HepG2 (cell line): Measurements from ENCODE around the gene PDCD10. TPM values are rescaled to one million over a fixed set of nuclear protein-coding genes. Genes with fewer than 3 reads are reported as not detected.

Source experiments
- ATAC-seq: fragments of 200-7000 bp; cut with Tn5 transposase; 3 replicates; pipeline ENCODE4 v1.9.1; 2020; ENCODE audit warnings: mild to moderate bottlenecking, moderate library complexity
- BruUV-seq: library from RNA; stranded (reverse); fragments of 400-500 nt; replicated peaks from 2 replicates; lab custom pipeline; 2021; lab: Mats Ljungman, UMichigan
- CTCF ChIA-PET: fragments of 300-600 bp; formaldehyde crosslinking; extraction: SDS; loops from one replicate; lab custom pipeline; 2021; ENCODE audit warnings: low total read pairs, inconsistent platforms, low intra/inter-chr PET ratio; lab: Yijun Ruan, JAX
- POLR2A ChIA-PET: fragments of 350-600 bp; sonication (Branson Sonifier 250); formaldehyde crosslinking; loops from one replicate; lab custom pipeline; 2020; ENCODE audit warnings: antibody characterized with exemption, inconsistent platforms; lab: Yijun Ruan, JAX
- DNase-seq: peaks from one replicate; pipeline ENCODE4 v3.0.0-alpha.2; 2015; ENCODE audit warnings: low spot score
- FAIRE-seq: peaks from 3 replicates; lab custom pipeline; 2011; peaks lifted over from hg19 to GRCh38; lab: Jason Lieb, UNC
- H2AFZ ChIP-seq: one replicate; pipeline ENCODE4 v1.6.1; 2011; ENCODE audit warnings: low read length, inconsistent platforms
- H3K27ac ChIP-seq: fragments of 300-600 bp; 3 replicates; pipeline ENCODE4 v1.8.0; 2011; ENCODE audit warnings: mixed run types, mild to moderate bottlenecking, mixed read lengths, low read length, inconsistent platforms; ENCODE audit not compliant: insufficient read depth; ENCODE audit errors: extremely low read length
- H3K27me3 ChIP-seq, 2 experiments: fragments of 200-600 bp in 1 of 2; 2 replicates in 1 of 2; 3 replicates in 1 of 2; pipeline versions ENCODE4 v1.6.0 to v1.8.0; 2011; ENCODE audit warnings: low read length in 2 of 2, mild to moderate bottlenecking in 2 of 2, moderate library complexity in 2 of 2, inconsistent platforms in 1 of 2; ENCODE audit not compliant: insufficient read depth in 2 of 2, control insufficient read depth in 1 of 2
- H3K36me3 ChIP-seq, 2 experiments: fragments of 200-600 bp in 1 of 2; replicated peaks in 1 of 2; 2 replicates in 1 of 2; 3 replicates in 1 of 2; pipeline versions ENCODE4 v1.5.1 to v1.8.0; 2011; ENCODE audit warnings: low read length in 2 of 2, inconsistent platforms in 1 of 2; ENCODE audit not compliant: insufficient read depth in 2 of 2, control insufficient read depth in 1 of 2
- H3K4me1 ChIP-seq: 2 replicates; pipeline ENCODE4 v1.5.1; 2012; ENCODE audit warnings: low read length, inconsistent platforms; ENCODE audit not compliant: insufficient read depth
- H3K4me2 ChIP-seq: 2 replicates; pipeline ENCODE4 v1.6.0; 2011; ENCODE audit warnings: low read depth, low read length, inconsistent platforms
- H3K4me3 ChIP-seq, 3 experiments: fragments of 200-600 bp in 1 of 3; sonication (generic), shearing (Covaris generic) in 1 of 3; replicated peaks in 1 of 3; 2 replicates each; pipeline ENCODE4 v1.5.1; 2011 to 2016; ENCODE audit warnings: low read length in 3 of 3, inconsistent platforms in 2 of 3, low read depth in 2 of 3, mild to moderate bottlenecking in 2 of 3, control low read depth in 1 of 3, mixed read lengths in 1 of 3; ENCODE audit not compliant: insufficient read depth in 1 of 3
- H3K79me2 ChIP-seq: one replicate; pipeline ENCODE4 v1.6.1; 2011; ENCODE audit warnings: low read length, inconsistent platforms; ENCODE audit not compliant: insufficient read depth
- H3K9ac ChIP-seq: 2 replicates; pipeline ENCODE4 v1.6.0; 2011; ENCODE audit warnings: mild to moderate bottlenecking, low read depth, low read length, inconsistent platforms; ENCODE audit not compliant: insufficient read depth
- H3K9me3 ChIP-seq: 2 replicates; pipeline ENCODE4 v1.5.1; 2012; ENCODE audit warnings: mild to moderate bottlenecking, low read length
- H4K20me1 ChIP-seq: 2 replicates; pipeline ENCODE4 v1.6.0; 2011; ENCODE audit warnings: inconsistent platforms, mild to moderate bottlenecking, low read length, moderate library complexity; ENCODE audit not compliant: insufficient read depth
- CENPBD1 ChIP-seq: sonication (generic); formaldehyde crosslinking; IDR thresholded peaks from 2 replicates; pipeline ENCODE4 v1.8.0; 2022; ENCODE audit warnings: missing genetic modification reagents, low read depth, mild to moderate bottlenecking, borderline replicate concordance
- ELF1 ChIP-seq: sonication (generic); formaldehyde crosslinking; IDR thresholded peaks from 2 replicates; pipeline ENCODE4 v1.4.0; 2020; ENCODE audit warnings: missing genetic modification reagents
- FOXO1 ChIP-seq: sonication (generic); formaldehyde crosslinking; IDR thresholded peaks from 2 replicates; pipeline ENCODE4 v1.4.0; 2020; ENCODE audit warnings: missing genetic modification reagents
- GATA4 ChIP-seq: sonication (generic); IDR thresholded peaks from 2 replicates; pipeline ENCODE4 v1.6.1; 2016; ENCODE audit warnings: antibody characterized with exemption, low read depth, borderline replicate concordance
- NPAS2 ChIP-seq: sonication (generic); formaldehyde crosslinking; IDR thresholded peaks from 2 replicates; pipeline ENCODE4 v1.8.0; 2022; ENCODE audit warnings: mild to moderate bottlenecking, missing genetic modification reagents, borderline replicate concordance
- POLR2A ChIP-seq, 2 experiments: IDR thresholded peaks; 2 replicates each; pipeline ENCODE4 v1.6.1; 2011; ENCODE audit warnings: low read depth in 2 of 2, low read length in 2 of 2, mild to moderate bottlenecking in 1 of 2, moderate library complexity in 1 of 2; ENCODE audit not compliant: insufficient read depth in 1 of 2
- SETDB1 ChIP-seq: sonication (generic); formaldehyde crosslinking; IDR thresholded peaks from 2 replicates; pipeline ENCODE4 v1.5.1; 2020; ENCODE audit warnings: missing genetic modification reagents, mild to moderate bottlenecking, borderline replicate concordance
- TOPORS ChIP-seq: sonication (generic); formaldehyde crosslinking; IDR thresholded peaks from 2 replicates; pipeline ENCODE4 v1.8.0; 2023; ENCODE audit warnings: mild to moderate bottlenecking, missing genetic modification reagents
- ZC3H13 ChIP-seq: sonication (generic); formaldehyde crosslinking; IDR thresholded peaks from 2 replicates; pipeline ENCODE4 v1.8.1; 2023; ENCODE audit warnings: mild to moderate bottlenecking, missing genetic modification reagents, moderate library complexity
- ZNF296 ChIP-seq: sonication (generic); formaldehyde crosslinking; conservative IDR thresholded peaks from 2 replicates; pipeline ENCODE4 v1.5.0; 2020; ENCODE audit warnings: mild to moderate bottlenecking, missing genetic modification reagents
- ZNF572 ChIP-seq: sonication (generic); formaldehyde crosslinking; IDR thresholded peaks from 2 replicates; pipeline ENCODE4 v1.5.1; 2020; ENCODE audit warnings: mild to moderate bottlenecking, missing genetic modification reagents
- ZNF597 ChIP-seq: sonication (generic); formaldehyde crosslinking; IDR thresholded peaks from 2 replicates; pipeline ENCODE4 v1.5.0; 2020; ENCODE audit warnings: missing genetic modification reagents
- ZNF746 ChIP-seq: sonication (generic); formaldehyde crosslinking; IDR thresholded peaks from 2 replicates; pipeline ENCODE4 v1.8.0; 2022; ENCODE audit warnings: mild to moderate bottlenecking, missing genetic modification reagents
- ZNF839 ChIP-seq: sonication (generic); formaldehyde crosslinking; IDR thresholded peaks from 2 replicates; pipeline ENCODE4 v1.4.0; 2020; ENCODE audit warnings: missing genetic modification reagents, mild to moderate bottlenecking, borderline replicate concordance
- WGBS: methylation state at CpG from one replicate; pipeline ENCODE4 v1.1.6; 2017; ENCODE audit warnings: low lambda C conversion rate; 5-methylcytosine and 5-hydroxymethylcytosine counted together
- in situ Hi-C: cut with HindIII; loops from 2 replicates; pipeline ENCODE4 v1.10.0; 2017; ENCODE audit warnings: low pct_unique_long_range_greater_than_20kb; ENCODE audit not compliant: extremely low pct_ligation_motif_present
- intact Hi-C: fragments of 100-400 bp; cut with micrococcal nuclease; formaldehyde crosslinking; loops from one replicate; pipeline ENCODE4 v1.10.0; 2022; ENCODE audit not compliant: unreplicated experiment
- polyA plus RNA-seq, 8 experiments: library from polyadenylated mRNA; depleted of rRNA in 3 of 8; stranded (reverse) in 7 of 8; unstranded in 1 of 8; fragments of >200 nt; fragmentation: Illumina TruSeq in 4 of 8; extraction: Trizol in 4 of 8; gene quantifications; 2 replicates each; pipeline versions ENCODE4 v1.2.1 to v1.2.3, GENCODE V29; 2011 to 2016; ENCODE audit warnings: low read depth in 4 of 8, missing spikeins in 1 of 8, mixed read lengths in 1 of 8; ENCODE audit not compliant: insufficient read depth in 1 of 8
- total RNA-seq, 5 experiments: library from RNA; depleted of rRNA; stranded (reverse); fragments of >200 nt; fragmentation: Illumina TruSeq; extraction: Trizol; gene quantifications; 2 replicates each; pipeline ENCODE4 v1.2.3, GENCODE V29; 2016; ENCODE audit warnings: low read depth in 1 of 5
- TF ChIP-seq, protein P1 (sequence below): sonication (generic); formaldehyde crosslinking; IDR thresholded peaks from 2 replicates; pipeline ENCODE4 v1.4.0; 2020; ENCODE audit warnings: missing genetic modification reagents
- TF ChIP-seq, protein P2 (sequence below): IDR thresholded peaks from 2 replicates; pipeline ENCODE4 v1.6.1; 2016; ENCODE audit warnings: low read depth

Gene PDCD10
- total and polyA plus RNA-seq, 2 of the 13 experiments (the other 11 are each of a cell fraction or from before 2014, with no cell fraction given): 48.5 to 53.9 TPM

GRCh38 chr3:167742338-167742737, 7.6 kb upstream of the PDCD10 start:
- DNase-seq (no peak), ATAC-seq (no peak), FAIRE-seq (no peak)
- no peaks in the 10 kb centered on the region for H3K9me3 ChIP-seq
- no peak overlapping the region for H2AFZ ChIP-seq
- no TSS peak for BruUV-seq
- H3K9ac ChIP-seq: no peak overlapping the region
- no peaks in the 10 kb centered on the region for H3K36me3 ChIP-seq
- H3K4me3 ChIP-seq: no peak overlapping the region
- intact Hi-C loops (no loop called here), in situ Hi-C loops (no loop called here)
- H3K79me2 ChIP-seq: peaks cover 17% of the 10 kb centered on the region
- WGBS: 92% methylated on average over 2 of the region's 2 CpGs
- H4K20me1 ChIP-seq: no peaks in the 10 kb centered on the region
- H3K4me1 ChIP-seq: peaks cover 40% of the 10 kb centered on the region
- H3K27me3 ChIP-seq: no peaks in the 10 kb centered on the region; a peak in 1 of 5 replicates
- POLR2A ChIA-PET: no interaction called here
- no peak overlapping the region for H3K4me2 ChIP-seq
- no peak overlapping the region for H3K27ac ChIP-seq
- CTCF ChIA-PET: no interaction called here
- no peak for TF ChIP-seq ZNF572 (CRISPR knock-in tag)
- TF ChIP-seq, protein P1, sequence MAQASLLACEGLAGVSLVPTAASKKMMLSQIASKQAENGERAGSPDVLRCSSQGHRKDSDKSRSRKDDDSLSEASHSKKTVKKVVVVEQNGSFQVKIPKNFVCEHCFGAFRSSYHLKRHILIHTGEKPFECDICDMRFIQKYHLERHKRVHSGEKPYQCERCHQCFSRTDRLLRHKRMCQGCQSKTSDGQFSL (CRISPR knock-in tag): no peak
- TF ChIP-seq ZC3H13 (CRISPR knock-in tag): no peak
- no peak for TF ChIP-seq ZNF746
- no peak for TF ChIP-seq GATA4
- no peak for TF ChIP-seq SETDB1 (CRISPR knock-in tag)
- TF ChIP-seq ZNF597 (CRISPR knock-in tag): no peak
- no peak for TF ChIP-seq CENPBD1
- TF ChIP-seq POLR2A (IDR thresholded peaks at IDR 0.05; ENCODE audit: insufficient read depth in 1 of 2, low read depth in 2 of 2, low read length in 2 of 2): no peak
- TF ChIP-seq FOXO1: no peak
- TF ChIP-seq NPAS2: no peak
- no peak for TF ChIP-seq ELF1 (CRISPR knock-in tag)
- TF ChIP-seq TOPORS (CRISPR knock-in tag): no peak
- TF ChIP-seq ZNF839 (CRISPR knock-in tag): no peak
- TF ChIP-seq ZNF296 (CRISPR knock-in tag): no peak
- TF ChIP-seq, protein P2, sequence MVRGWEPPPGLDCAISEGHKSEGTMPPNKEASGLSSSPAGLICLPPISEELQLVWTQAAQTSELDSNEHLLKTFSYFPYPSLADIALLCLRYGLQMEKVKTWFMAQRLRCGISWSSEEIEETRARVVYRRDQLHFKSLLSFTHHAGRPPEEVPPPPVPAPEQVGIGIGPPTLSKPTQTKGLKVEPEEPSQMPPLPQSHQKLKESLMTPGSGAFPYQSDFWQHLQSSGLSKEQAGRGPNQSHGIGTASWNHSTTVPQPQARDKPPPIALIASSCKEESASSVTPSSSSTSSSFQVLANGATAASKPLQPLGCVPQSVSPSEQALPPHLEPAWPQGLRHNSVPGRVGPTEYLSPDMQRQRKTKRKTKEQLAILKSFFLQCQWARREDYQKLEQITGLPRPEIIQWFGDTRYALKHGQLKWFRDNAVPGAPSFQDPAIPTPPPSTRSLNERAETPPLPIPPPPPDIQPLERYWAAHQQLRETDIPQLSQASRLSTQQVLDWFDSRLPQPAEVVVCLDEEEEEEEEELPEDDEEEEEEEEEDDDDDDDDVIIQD (CRISPR knock-in tag): no peak
